DLD1 (cell line): Measurements from ENCODE around the gene GTF2H1.

ENCODE experiments used
- in situ Hi-C: cut with HindIII; loops from 2 replicates; pipeline ENCODE4 v1.10.0; 2017; ENCODE audit warnings: low sequenced_read_pairs

GTF2H1 gene

DNA sequence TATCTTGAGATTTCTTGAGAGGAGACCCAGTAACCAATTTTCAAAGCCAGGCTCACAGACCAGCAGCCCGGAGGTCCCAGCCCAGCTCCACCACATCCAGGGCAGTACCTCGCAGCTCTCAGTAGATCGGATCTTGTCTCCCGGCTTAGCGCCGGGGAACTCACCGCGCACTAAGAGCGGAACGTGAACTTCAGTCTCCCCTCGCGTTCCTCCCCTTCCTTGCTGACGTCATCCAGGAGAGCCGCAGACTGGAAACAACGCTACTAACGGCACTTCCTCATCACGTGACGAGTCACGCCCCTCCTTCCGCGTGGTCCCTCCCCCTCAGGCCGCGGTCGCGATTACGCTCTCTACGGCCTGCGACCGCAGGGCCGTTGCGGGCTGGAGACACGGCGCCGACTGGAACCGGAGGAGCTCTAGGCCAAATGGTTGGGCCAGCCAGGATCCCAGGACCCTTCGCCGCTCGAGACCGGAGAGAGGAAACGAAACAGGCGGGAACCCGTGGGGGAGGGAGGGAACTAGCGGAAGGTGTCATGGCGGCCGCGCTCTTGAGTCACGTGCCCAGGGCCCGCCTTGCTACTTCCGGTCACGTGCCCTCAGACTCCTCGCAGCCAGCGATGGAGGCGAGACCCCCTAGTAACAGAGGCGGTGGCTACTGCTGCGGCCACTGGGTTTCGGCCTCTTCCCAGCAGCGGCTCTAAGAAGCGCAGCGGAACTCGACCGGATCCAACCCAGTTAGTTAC, at the start of gene GTF2H1, which contains the start of gene HPS5:
TSS of gene GTF2H1 (plus strand) at position 599 of the 743 bp plus-strand sequence. CDS start 10,508 bp downstream, outside the sequence.
TSS of gene HPS5 (minus strand) at position 172 of the 743 bp plus-strand sequence. CDS start 4,282 bp downstream, outside the sequence.
- in situ Hi-C loops: no loop called here

- in situ Hi-C loops: no loop called here
Measured at GRCh38 chr11:18277565-18278271, 44.6 kb upstream of the GTF2H1 start.

DNA sequence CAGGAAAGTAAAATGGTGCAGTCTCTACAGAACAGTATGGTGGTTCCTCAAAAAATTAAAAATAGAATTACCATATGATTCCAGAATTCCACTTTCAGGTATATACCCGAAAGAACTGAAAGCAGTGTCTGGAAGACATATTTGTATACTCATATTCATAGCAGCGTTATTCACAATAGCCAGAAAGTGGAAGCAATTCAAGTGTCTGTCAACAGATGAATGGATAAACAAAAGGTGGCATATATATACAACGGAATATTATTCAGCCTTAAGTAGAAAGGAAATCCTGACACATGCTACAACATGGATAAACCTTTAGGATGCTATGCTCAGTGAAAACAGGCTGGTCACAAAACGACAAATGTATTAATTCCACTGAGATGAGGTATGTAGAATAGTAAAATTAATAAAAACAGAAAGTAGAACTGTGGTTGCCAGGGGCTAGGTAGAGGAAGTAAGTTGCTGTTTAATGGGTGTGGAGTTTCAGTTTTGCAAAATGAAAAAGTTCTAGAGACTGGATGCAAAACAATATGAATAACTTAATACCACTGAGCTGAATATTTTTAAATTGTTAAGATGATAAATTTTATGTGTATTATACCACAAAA, 41.8 kb upstream of the GTF2H1 start:
- in situ Hi-C loops: no loop called here

- in situ Hi-C loops: no loop called here
Measured at GRCh38 chr11:18282626-18283025, 39.7 kb upstream of the GTF2H1 start.

DNA sequence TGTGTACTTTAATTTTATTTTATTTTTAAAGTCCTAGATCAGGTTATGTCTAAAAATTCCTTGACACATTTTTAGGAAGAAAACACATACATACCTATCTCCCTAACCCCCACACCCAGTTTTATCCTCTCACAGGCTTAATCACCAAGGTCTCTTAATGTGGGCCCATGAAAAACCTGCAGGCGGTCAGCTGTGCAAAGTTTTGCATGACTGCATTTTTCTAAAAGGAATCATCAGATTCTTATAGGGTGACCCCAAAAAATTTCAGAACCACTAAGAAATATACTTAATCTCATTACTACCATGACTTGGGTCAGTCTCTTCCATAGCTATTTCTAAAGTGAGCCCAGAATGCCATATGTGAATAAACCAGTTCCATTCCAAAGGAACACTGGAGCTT, 36.5 kb upstream of the GTF2H1 start:
- in situ Hi-C loops: no loop called here

DNA sequence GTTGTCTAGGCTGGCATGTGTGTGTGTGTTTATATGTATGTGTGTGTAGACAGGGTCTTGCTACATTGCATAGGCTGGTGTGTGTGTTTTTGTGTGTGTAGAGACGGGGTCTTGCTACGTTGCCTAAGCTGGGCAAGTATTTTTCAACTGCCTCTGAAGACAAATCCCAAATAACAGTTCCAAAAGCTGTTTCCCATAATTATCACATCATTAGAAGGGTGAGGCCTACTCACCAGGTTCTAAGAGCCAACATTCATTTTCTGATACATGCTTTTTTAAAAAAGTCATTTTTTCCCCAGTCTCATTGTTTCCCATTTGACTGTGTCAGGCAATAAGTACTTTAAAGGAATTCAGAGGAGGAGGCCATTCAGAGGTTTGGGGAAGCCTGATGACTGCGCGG, 33.5 kb upstream of the GTF2H1 start:
- in situ Hi-C loops: no loop called here

- in situ Hi-C loops: no loop called here
Measured at GRCh38 chr11:18294862-18295261, 27.5 kb upstream of the GTF2H1 start.

- in situ Hi-C loops: no loop called here
Measured at GRCh38 chr11:18295316-18295715, 27.1 kb upstream of the GTF2H1 start.

DNA sequence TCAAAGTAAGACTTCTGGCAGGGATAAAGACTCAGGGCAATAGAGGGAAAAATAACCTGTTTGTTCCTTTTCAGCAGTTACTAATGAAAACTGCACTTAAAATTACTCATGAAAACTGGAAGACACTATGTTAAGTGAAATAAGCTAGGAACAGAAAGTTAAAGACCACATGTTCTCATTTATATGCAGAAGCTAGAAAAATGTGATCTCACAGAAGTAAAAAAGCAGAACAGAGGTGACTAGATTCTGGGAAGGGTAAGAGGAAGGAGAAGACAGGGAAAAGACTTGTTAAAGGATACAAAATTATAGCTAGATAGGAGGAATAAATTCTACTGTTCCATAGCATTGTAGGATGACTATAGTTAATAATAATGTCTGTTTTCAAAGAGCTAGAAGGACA, 22.6 kb upstream of the GTF2H1 start:
- in situ Hi-C loops: no loop called here

GRCh38 chr11:18304745-18305144, 17.6 kb upstream of the GTF2H1 start:
- in situ Hi-C loops: no loop called here

- in situ Hi-C loops: no loop called here
Measured at GRCh38 chr11:18307461-18308139, 14.8 kb upstream of the GTF2H1 start.

GRCh38 chr11:18308242-18308641, 14.1 kb upstream of the GTF2H1 start:
- in situ Hi-C loops: no loop called here

DNA sequence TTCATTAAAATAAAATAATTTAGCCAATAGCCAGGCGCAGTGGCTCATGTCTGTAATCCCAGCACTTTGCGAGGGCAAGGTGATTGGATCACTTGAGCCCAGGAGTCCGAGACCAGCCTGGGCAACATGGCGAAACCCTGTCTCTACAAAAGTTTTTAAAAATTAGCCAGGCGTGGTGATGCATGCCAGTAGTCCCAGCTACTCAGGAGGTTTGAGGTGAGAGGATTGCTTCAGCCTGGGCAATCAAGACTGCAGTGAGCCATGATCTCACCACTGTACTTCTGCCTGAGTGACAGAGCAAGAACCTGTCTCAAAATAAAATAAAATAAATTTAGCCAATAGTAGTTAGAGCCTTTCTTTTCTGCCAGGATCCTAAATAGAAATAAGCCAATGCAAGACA, 12.7 kb upstream of the GTF2H1 start:
- in situ Hi-C loops: no loop called here

DNA sequence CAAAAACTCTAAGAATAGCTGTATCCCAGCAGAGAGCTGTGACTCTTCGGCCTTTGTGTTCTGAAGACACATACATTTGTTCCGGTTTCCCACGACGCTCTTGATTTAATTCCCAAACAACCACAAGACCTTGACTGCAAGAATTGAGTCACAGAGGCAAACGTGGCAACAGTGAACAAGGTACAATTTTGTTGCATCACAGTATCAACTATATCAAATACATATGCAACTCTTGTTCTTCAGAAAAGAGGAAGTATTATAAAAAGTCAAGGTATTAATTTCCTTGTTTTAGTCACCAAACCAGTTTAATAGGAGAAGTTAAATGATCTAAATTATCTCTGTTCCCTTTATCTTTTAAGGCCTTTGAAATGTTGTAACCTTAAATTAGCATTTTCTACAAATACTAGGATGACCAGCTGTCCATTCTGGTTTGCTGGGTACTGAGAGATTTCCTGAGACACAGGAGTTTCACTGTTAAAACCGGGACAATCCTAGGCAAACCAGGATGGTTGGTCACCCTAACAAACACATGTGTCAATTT, 11.5 kb upstream of the GTF2H1 start:
- in situ Hi-C loops: no loop called here

DNA sequence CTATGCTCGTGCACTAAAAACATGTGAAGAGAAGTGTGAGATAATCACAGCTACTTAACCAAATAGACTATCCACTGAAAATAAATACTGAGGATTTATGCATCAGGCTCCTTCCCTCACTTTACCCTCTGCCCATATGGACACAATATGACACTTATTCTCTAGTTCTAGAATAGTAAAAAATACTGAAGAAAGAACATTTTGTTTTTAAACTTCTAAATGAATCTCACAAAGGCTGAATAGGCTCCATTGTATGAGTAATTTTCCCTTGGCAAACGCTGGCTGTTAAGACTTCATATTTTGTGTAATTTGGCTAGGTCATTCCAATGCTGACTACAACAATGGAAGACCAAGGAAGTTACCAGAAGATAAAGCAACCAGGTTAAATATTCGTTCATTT, 10.4 kb upstream of the GTF2H1 start:
- in situ Hi-C loops: no loop called here

DNA sequence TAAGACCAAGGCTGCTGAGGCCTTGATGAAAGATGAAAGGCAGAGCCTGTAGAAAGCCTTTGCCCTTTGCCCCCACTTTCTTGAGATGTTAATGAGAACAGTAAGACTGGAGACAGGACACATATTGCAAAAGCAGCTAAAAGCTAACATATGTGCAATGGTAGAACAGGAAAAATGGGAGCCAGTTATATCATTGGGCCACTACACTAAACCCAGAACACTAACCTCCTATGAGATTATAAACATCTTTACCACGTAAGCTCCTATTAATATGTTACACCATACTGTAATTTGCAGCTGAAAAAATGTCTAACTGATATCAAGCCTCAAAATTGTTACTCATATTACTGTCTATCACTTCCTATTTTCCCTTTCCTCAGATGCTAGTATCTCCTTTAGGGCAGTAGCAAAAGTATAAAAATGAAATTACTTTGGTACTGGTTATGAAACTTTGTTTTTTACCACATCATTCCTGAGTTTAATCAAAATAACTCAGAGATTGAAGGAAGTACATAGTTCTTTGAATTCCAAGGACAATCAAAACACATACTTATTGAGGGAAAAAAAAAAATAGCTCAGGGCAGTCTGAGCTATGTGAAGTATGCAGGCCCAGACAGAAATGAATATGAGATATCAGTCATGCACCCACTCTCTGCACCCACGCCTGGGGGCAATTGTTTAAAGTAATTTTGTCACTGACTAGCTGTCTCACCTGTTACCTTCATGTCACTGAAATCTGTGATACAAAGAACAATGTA, 9.5 kb upstream of the GTF2H1 start:
- in situ Hi-C loops: no loop called here

GRCh38 chr11:18313965-18314763, 8.2 kb upstream of the GTF2H1 start:
- in situ Hi-C loops: no loop called here

DNA sequence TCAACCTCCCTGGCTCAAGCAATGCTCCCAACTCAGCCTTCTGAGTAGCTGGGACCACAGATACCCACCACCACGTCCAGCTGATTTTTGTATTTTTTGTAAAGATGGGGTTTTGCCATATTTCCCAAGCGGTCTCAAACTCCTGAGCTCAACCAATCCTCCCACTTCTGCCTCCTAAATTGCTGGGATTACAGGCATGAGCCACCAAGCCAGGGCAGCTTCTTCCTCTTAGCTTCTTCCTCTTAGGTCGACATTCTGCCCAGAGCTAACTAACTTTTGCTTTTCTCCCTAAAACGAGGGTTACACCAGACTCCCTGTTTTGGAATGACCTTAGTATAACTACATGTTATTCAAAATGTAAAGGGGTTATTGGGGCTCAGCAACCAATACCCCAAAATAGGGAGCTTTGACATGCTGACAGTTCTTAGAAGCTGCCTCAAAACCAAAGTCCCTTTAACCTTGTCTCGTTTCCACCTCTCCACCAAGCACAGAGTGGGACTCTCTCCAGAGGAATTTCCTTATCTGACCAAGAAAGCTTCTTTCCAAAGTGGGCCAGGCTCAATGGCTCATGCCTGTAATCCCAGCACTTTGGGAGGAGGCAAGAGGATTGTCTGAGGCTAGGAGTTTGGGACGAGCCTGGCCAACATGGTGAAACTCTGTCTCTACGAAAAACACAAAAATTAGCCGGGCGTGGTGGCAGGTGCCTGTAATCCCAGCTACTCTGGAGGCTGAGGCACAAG, 7.4 kb upstream of the GTF2H1 start:
- in situ Hi-C loops: no loop called here

- in situ Hi-C loops: no loop called here
Measured at GRCh38 chr11:18315893-18316292, 6.5 kb upstream of the GTF2H1 start.
